Memory B cell (primary cell): ENCODE results near the gene FBXO36.

ENCODE experiments used
- ATAC-seq: fragments of 150-1000 bp; cut with Tn5 transposase; 2 replicates; pipeline ENCODE4 v1.10.0; 2021; ENCODE audit warnings: low read depth, mild to moderate bottlenecking, moderate library complexity
- DNase-seq, 2 donors: peaks; one replicate each; pipeline ENCODE4 v3.0.0; 2022; ENCODE audit warnings: low spot score in 2 of 2
- H3K27ac Mint-ChIP-seq: one replicate; pipeline ENCODE4 v1.8.0; 2022; ENCODE audit warnings: mild to moderate bottlenecking, moderate library complexity, mixed read lengths
- H3K27me3 Mint-ChIP-seq: one replicate; pipeline ENCODE4 v1.8.0; 2022; ENCODE audit warnings: mixed read lengths
- H3K36me3 Mint-ChIP-seq: one replicate; pipeline ENCODE4 v1.8.0; 2022; ENCODE audit warnings: mild to moderate bottlenecking, mixed read lengths
- H3K4me1 Mint-ChIP-seq: one replicate; pipeline ENCODE4 v1.8.0; 2022; ENCODE audit warnings: mixed read lengths
- H3K4me3 Mint-ChIP-seq: one replicate; pipeline ENCODE4 v1.8.0; 2022; ENCODE audit warnings: mild to moderate bottlenecking, moderate library complexity, mixed read lengths
- H3K9me3 Mint-ChIP-seq: one replicate; pipeline ENCODE4 v1.8.0; 2022; ENCODE audit warnings: mixed read lengths

The FBXO36 gene, protein sequence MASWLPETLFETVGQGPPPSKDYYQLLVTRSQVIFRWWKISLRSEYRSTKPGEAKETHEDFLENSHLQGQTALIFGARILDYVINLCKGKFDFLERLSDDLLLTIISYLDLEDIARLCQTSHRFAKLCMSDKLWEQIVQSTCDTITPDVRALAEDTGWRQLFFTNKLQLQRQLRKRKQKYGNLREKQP

DNA sequence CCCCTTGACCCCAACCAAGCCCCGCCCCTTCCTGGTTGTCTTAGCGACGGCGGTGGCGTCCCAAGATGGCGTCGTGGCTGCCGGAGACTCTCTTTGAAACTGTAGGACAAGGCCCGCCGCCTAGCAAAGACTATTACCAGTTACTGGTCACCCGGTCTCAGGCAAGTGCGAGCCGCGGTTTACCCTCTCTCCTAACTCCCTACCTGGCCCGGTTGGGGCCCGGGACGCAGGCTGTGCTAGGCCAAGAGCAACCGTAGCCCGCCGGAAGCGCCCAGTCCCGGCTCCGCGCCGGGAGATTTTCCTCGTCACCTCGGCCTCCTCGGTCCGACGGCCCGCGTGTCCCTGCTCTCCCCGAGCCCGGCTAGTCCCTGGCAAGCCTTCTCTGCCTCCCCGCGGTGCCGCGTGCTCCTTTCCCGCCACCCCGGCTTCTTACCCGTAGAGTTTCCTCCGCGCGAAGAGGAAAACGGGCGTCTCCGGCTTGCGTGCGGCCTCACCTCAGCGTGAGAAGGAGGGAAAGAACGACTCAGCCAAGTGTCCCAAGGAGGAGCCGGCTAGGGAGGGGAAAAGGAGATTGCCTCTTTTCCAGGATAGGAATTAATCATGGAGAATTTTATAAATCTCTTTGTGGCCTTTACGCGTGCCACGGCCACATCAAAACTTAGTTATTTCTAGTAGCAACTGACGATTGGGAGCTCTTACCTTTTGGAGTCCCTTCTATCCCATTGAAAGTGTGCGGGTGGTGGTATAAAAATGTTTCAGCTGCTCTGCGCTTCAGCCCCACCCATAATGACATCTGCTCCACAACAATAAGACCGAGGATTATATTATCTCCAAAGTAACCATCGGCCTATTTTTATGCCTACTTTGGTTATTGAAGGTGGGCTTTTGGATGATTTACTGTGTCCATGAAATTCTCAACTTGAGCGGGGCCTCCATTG is at the start of gene FBXO36:
Gene FBXO36, plus strand, starts transcription at position 55 of the 938 bp plus-strand sequence. Its CDS starts 11 bp downstream, at position 66.
- peaks cover 20% of the 10 kb centered on the region for H3K4me1 Mint-ChIP-seq
- H3K27me3 Mint-ChIP-seq, result no peaks in the 10 kb centered on the region
- H3K9me3 Mint-ChIP-seq, result no peaks in the 10 kb centered on the region
- peaks cover 4% of the 10 kb centered on the region for H3K36me3 Mint-ChIP-seq
- peak; percentile 65 for ATAC-seq
- peak within 1 kb of the TSS; percentile 94 for H3K27ac Mint-ChIP-seq
- peak in 1 of 2 donors; percentile 11 for DNase-seq
- peak within 1 kb of the TSS; percentile 89 for H3K4me3 Mint-ChIP-seq

DNA sequence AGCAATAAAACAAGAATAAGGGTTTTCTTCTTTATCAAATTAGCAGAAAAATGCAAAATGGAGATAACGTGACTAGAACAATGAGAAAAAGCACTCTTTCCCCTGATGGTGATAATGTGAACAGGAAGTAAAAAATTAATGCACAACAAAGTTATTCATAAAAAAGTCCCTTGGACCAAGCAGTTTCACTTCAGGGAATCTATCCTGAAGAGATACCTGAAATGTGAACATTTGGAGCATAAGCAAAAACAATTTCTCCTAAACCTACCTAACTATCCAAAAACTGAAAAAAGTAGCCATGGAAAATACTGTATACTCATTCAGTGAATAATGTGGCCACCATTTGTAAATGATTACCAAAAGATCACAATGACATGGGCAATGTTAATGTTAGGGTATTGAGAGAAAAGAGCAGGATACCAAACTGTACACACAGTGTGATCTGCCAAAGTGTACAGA is 49.2 kb upstream of the FBXO36 start:
- peaks cover 30% of the 10 kb centered on the region for H3K4me1 Mint-ChIP-seq
- peaks cover 25% of the 10 kb centered on the region for H3K36me3 Mint-ChIP-seq
- H3K4me3 Mint-ChIP-seq, result no peak overlapping the region
- peak overlapping the region; percentile 74 for H3K27ac Mint-ChIP-seq
- no peaks in the 10 kb centered on the region for H3K27me3 Mint-ChIP-seq
- no peaks in the 10 kb centered on the region for H3K9me3 Mint-ChIP-seq
- DNase-seq, result no peak
- peak; percentile 48 for ATAC-seq

DNA sequence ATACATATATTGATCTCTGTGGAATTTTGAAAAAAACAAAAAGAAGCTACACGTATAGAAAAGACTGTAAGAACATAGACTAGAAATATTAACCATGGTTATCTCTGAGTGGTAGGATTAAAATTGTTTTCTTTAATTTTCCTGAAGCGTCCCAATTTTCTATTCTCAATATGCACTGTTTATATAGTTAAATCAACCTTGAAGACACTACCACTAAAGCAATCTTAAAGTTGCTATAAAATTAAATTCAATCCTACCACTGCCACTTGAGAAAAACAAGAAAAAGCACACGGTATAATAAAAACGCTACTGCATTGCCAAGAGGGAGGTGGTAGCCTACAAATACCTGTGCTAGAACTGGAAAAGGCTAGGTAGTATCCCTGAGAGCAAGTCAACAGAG is 47.7 kb upstream of the FBXO36 start:
- Mint-ChIP-seq H3K27me3 (no peaks in the 10 kb centered on the region), H3K27ac (peak overlapping the region; percentile 10), H3K9me3 (no peaks in the 10 kb centered on the region), H3K4me1 (peaks cover 23% of the 10 kb centered on the region), H3K4me3 (no peak overlapping the region), H3K36me3 (peaks cover 22% of the 10 kb centered on the region)
- ATAC-seq (no peak), DNase-seq (no peak)

DNA sequence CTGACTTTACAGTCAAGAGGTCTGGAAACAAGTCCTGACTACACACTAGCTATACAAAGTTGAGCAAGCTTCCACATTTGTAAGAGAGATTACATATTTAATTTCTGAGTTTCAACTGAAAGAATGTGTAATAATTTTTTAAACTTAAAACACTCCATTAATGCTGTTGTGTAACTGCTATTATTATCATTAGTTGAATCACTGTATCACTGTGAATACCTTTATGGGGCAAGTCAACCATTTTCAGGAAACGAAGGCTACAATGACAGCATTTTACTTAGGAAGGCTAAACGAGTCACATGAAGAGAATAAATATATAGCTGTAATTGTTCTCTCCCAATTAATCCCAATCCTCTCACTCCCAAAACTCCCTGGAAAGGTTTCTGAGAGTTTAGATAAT is 46.8 kb upstream of the FBXO36 start:
- Mint-ChIP-seq H3K36me3 (peaks cover 17% of the 10 kb centered on the region), H3K4me3 (no peak overlapping the region), H3K27ac (peak overlapping the region; percentile 10), H3K27me3 (no peaks in the 10 kb centered on the region), H3K9me3 (no peaks in the 10 kb centered on the region), H3K4me1 (peaks cover 15% of the 10 kb centered on the region)
- DNase-seq (no peak), ATAC-seq (no peak)

DNA sequence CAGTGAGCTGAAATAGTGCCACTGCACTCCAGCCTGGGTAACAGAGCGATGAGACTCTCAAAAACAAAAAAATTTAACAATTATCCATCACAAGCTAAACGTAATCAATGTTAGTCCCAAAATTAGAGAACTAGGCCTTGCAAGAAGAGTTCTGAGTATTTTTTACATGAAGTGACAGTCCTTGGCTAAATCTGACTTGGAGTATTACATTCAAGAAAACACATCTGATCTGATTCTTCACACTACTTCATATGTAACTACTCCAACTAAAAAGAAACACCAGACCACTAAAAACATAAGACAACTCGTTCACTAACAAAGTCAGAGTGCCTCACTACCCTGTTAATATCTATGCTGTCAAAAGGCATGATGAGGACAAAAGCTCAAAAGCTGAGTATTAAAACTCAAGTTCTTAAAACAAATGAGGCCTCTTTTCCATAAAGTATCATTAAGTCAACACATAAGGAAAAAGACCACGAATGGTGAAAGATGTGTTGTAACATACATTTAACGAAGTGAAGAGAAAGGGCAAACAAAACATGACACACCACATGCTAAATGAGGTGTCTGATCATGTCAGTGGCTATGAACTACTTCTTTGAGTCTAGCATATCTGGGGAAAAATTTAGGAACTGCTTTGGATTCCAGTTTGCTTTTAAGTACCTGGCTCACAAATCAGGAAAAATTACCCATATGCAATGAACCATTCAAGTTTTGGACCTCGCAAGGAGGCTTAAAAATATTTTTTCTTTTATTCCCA is 42.9 kb upstream of the FBXO36 start:
- no peak for ATAC-seq
- H3K27me3 Mint-ChIP-seq, result no peaks in the 10 kb centered on the region
- no peak overlapping the region for H3K4me3 Mint-ChIP-seq
- peaks cover 17% of the 10 kb centered on the region for H3K4me1 Mint-ChIP-seq
- H3K9me3 Mint-ChIP-seq, result no peaks in the 10 kb centered on the region
- H3K36me3 Mint-ChIP-seq, result peaks cover 9% of the 10 kb centered on the region
- DNase-seq, result no peak
- no peak overlapping the region for H3K27ac Mint-ChIP-seq

DNA sequence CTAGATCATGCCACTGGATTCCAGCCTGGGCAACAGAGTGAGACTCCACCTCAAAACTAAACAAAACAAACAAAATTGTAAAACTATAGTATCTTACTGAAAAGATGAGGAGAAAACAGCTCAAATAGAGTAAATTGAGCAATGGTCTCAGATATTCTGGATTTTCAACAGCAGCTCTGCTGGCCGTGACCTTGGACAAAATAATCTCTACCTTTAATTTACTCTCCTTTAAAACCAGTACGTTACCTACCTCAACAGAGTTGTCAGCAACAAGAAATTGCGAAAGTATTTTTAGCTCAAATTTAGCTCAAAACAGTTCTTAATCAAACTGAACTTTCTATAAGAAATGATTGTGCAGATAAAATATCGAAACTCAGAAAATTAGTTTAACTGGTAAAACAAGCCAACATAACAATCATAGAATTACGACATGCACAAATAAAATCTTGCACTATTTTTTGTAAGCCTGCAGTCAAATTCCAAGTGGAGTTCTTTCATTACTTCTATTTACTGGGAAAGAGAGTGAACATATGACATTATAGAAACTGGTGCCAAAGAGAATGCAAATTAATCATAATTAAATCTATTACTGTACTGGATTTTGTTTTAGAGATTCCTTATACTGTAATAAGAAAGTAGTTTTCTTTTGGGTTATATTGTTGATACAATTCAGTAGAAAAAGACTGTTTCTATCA is 41.3 kb upstream of the FBXO36 start:
- Mint-ChIP-seq H3K36me3 (peaks cover 6% of the 10 kb centered on the region), H3K27ac (no peak overlapping the region), H3K4me3 (no peak overlapping the region), H3K4me1 (peaks cover 21% of the 10 kb centered on the region), H3K27me3 (no peaks in the 10 kb centered on the region), H3K9me3 (no peaks in the 10 kb centered on the region)
- DNase-seq, result no peak
- ATAC-seq, result no peak

DNA sequence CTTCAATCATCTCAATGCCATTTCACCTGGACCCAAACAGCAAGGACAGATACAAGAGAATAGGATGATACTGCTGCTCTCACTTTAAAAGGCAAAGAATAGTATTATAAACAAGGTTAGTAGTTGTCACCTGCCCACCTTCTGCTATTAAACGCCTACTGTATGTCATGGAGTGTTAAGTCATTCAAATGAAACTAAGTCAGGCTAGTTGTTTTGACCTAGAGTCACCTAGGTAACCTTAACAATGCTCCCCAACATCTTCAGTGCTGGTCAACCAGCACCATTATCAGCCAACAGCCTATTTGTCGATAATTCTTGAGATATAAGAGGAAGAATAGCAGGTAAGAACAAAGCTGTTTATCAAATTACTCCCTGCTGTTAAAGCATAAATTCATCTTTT is 39.7 kb upstream of the FBXO36 start:
- ATAC-seq (no peak), DNase-seq (no peak)
- Mint-ChIP-seq H3K27me3 (no peaks in the 10 kb centered on the region), H3K9me3 (no peaks in the 10 kb centered on the region), H3K27ac (peak overlapping the region; percentile 15), H3K4me1 (peaks cover 28% of the 10 kb centered on the region), H3K4me3 (no peak overlapping the region), H3K36me3 (peaks cover 9% of the 10 kb centered on the region)

DNA sequence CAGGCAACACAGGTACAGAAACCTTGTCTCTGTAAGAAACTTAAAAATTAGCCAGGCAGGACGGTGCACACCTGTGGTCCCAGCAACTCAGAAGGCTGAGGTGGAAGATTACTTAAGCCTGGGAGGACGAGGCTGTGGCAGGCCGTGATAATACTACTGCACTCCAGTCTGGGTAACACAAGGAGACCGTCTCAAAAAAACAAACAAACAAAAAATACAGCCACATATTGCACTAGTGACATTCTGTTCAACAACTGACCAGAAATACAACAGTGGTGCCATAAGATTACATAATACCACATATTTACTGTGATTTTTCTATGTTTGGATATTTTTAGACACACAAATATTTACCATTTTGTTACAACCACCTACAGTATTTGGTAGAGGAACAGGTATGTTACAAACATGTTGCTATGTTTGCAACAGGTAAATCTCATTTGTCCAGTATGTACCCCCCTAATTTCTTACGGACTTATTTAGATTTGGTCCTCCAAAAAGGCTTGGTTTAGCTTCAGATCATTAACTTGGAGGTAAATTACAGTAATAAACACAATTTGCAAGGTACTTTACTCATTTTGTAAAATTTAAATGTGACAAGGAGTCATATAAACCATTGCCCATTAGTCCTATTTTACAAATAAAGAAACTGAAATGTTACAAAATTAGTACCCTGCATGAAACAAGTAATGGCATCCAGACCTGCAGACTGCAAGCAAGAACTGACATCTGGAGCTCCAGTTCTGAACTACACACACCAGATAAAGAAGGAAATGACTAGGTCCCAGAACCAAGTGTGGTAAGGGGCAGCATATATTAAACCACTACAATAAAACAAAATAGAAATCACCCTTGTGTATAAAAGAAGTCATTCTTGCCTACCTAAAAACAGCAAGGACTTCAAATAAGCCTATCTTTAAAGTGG is 37.3 kb upstream of the FBXO36 start:
- no peak overlapping the region for H3K4me3 Mint-ChIP-seq
- H3K4me1 Mint-ChIP-seq, result peaks cover 37% of the 10 kb centered on the region
- H3K36me3 Mint-ChIP-seq, result peaks cover 8% of the 10 kb centered on the region
- no peaks in the 10 kb centered on the region for H3K27me3 Mint-ChIP-seq
- no peaks in the 10 kb centered on the region for H3K9me3 Mint-ChIP-seq
- no peak for DNase-seq
- no peak for ATAC-seq
- peak overlapping the region; percentile 72 for H3K27ac Mint-ChIP-seq

DNA sequence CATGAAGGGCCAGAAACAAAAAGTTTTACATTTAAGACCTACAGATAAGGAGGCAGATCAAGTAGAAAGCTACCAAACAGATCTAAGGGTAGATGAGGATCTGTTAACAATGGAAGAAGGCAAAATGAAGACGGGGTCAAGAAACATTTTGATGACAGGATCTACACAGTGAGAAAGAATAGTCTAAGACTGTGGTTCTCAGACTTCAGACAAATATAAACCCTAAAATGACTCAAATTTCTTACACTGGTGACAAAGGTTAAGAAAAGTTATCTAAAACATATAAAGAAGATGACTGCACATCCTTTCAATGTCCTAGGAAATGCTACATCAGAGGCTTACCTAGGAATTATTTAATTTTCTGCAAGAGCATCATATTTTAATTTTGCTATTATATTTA is 34.9 kb upstream of the FBXO36 start:
- DNase-seq, result no peak
- peaks cover 11% of the 10 kb centered on the region for H3K36me3 Mint-ChIP-seq
- H3K27me3 Mint-ChIP-seq, result no peaks in the 10 kb centered on the region
- peaks cover 33% of the 10 kb centered on the region for H3K4me1 Mint-ChIP-seq
- no peak overlapping the region for H3K4me3 Mint-ChIP-seq
- no peak for ATAC-seq
- peak overlapping the region; percentile 10 for H3K27ac Mint-ChIP-seq
- H3K9me3 Mint-ChIP-seq, result no peaks in the 10 kb centered on the region

DNA sequence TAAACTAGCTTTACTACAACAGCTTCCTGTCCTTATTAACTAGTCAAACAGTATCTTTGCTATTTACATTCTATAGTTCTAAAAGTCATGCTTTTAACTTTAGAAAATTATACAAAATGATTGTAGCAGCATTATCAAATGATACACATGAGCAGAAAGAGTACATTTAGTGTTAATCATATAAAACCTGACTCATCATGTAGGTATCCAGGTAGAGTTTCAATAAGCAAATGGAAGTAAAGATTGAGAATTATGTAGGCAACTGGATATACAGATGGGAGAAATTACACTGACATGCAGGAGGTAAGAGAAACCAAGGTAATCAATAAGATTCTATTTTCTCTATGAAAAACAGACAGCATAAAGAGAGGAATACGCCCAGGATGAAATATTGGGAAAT is 34.3 kb upstream of the FBXO36 start:
- H3K4me1 Mint-ChIP-seq, result peaks cover 30% of the 10 kb centered on the region
- ATAC-seq, result no peak
- H3K27me3 Mint-ChIP-seq, result no peaks in the 10 kb centered on the region
- peaks cover 11% of the 10 kb centered on the region for H3K36me3 Mint-ChIP-seq
- peak overlapping the region; percentile 71 for H3K27ac Mint-ChIP-seq
- DNase-seq, result no peak
- no peaks in the 10 kb centered on the region for H3K9me3 Mint-ChIP-seq
- no peak overlapping the region for H3K4me3 Mint-ChIP-seq

DNA sequence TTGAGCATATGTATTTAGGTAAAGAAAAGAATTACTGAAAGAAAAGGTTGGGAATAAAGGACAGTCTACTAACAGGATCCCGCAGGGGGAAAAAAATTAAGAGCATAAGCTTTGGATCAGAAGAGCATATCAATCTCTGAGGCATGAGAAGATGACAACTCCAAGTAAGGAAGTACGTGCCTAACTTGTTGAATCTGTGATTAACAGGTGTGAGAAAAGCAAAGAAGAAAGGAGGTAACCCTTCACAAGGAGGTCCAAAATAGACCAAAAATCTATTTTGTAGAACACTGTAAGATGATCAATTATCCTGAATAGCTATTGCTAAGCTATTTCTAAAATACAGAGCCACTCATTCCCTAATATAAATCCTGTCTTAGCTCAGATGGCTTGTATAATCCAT is 33.3 kb upstream of the FBXO36 start:
- Mint-ChIP-seq H3K27ac (no peak overlapping the region), H3K27me3 (no peaks in the 10 kb centered on the region), H3K9me3 (no peaks in the 10 kb centered on the region), H3K4me1 (peaks cover 26% of the 10 kb centered on the region), H3K36me3 (peaks cover 12% of the 10 kb centered on the region), H3K4me3 (no peak overlapping the region)
- ATAC-seq (no peak), DNase-seq (no peak)

DNA sequence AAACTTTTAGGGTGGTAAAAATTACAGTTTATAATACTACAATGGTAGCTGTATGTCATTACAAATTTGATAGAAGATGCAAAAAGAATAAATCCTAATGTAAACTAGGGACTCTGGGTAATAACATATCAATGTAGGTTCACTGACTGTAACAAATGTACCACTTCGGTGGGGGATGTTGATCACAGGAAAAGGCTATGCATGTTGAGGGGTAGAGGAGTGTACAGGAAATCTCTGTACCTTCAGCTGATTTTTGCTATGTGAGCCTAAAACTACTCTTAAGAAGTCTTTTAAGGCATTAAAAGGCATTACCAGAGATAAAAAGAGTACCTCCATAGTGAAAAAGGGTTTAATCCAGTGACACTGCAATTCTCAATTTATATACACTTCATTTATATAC is 25.4 kb upstream of the FBXO36 start:
- DNase-seq, result no peak
- peak overlapping the region; percentile 56 for H3K27ac Mint-ChIP-seq
- ATAC-seq, result no peak
- no peaks in the 10 kb centered on the region for H3K9me3 Mint-ChIP-seq
- H3K4me1 Mint-ChIP-seq, result peaks cover 29% of the 10 kb centered on the region
- no peak overlapping the region for H3K4me3 Mint-ChIP-seq
- H3K27me3 Mint-ChIP-seq, result no peaks in the 10 kb centered on the region
- H3K36me3 Mint-ChIP-seq, result peaks cover 15% of the 10 kb centered on the region

DNA sequence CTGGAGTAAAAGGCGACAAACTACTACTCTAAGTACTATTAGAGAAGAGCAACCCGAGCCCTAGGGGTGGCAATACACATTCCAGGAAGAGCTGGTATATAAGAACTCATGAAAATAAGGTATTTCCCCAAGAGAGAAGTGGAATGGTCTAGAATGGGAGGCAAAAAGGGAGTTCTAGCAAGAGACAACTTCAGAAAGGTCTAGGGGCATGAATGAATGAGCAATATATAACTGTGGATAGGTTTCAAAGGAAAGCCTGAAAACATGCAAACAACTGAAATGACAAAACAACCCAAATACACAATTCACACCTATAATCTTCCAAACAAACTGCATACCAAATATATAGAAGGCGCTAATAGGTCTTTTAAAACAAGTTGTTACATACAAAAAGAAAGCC is 22.7 kb upstream of the FBXO36 start:
- no peak for DNase-seq
- no peak for ATAC-seq
- Mint-ChIP-seq H3K9me3 (no peaks in the 10 kb centered on the region), H3K4me1 (peaks cover 30% of the 10 kb centered on the region), H3K27ac (no peak overlapping the region), H3K4me3 (no peak overlapping the region), H3K27me3 (no peaks in the 10 kb centered on the region), H3K36me3 (peaks cover 20% of the 10 kb centered on the region)
